COLO829 (cell line): Measurements from ENCODE around the gene EMX1.
A peak's percentile ranks its signal among the peaks of the same experiment; 100 is the strongest.

Experiments used
- DNase-seq: peaks from one replicate; pipeline ENCODE4 v3.0.0; 2012; ENCODE audit warnings: low spot score

Gene EMX1

DNA sequence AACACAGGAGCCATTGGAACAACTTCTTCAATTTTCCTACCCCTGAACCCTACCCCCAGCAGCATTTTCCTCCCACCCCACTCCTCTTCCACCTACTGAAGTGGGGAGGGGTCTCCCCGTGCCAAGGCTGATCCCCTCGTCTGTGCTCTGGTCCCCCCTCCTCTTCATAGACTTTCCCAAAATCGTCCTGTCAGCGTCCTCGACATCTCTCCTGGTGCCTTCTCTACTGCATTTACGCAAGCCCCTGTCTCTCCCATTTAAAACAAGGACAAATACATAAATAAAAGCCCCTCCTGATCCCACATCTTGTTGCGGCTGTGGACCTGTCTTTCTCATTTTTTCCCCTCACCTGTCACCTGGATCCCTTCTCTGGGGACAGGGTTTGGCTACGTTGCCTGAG, 42.2 kb downstream of the EMX1 start:
- no peak for DNase-seq

DNA sequence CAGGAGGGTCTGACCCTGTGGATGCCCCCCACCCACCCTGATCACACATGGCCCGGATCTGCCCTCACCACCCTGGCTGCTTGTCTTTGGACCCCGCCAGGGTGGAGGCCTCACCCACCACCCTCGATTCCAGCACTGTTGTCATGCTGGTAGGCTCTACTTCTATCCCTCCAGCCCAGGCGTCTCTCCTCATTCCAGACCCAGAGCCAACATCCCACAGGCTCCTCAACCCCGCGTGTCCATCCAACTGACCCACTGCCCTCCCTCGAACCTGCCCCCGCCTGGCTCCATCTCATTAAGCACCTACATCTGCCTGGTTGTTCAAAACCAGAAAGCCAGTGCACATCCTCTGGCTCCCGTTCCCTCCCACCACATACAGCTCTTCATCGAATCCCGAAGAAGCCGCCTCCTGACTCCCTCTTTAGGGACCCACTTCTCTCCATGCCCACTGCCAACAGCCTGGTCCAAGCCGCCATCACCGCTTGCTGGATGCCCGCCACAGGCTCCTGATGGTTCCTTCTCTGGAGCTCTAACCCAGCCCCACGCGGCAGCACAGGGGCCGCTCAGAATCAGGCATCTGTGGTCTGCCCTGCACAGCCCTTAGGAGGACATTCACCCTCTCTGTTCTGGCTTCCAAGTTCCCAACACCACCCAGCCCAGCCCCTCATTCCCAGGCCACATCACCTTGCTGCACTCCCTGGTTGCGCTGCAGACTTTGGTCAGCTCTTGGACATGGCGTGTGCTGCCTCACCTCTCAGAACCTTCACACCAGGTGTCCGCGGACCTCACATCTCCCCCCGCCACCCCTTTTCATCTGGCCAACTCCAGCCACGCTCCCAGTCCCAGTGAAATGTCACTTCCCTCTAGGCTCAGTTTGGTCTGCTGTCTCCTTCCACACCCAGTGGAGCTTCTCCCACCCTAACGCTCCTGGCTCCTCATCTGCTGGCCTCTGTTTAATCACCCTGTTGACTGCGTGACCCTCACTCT, 43.0 kb downstream of the EMX1 start:
- DNase-seq: no peak

GRCh38 chr2:72961036-72961720, 43.9 kb downstream of the EMX1 start:
- DNase-seq: no peak

- DNase-seq: no peak
Observed at GRCh38 chr2:72961853-72962468, 44.6 kb downstream of the EMX1 start.

DNA sequence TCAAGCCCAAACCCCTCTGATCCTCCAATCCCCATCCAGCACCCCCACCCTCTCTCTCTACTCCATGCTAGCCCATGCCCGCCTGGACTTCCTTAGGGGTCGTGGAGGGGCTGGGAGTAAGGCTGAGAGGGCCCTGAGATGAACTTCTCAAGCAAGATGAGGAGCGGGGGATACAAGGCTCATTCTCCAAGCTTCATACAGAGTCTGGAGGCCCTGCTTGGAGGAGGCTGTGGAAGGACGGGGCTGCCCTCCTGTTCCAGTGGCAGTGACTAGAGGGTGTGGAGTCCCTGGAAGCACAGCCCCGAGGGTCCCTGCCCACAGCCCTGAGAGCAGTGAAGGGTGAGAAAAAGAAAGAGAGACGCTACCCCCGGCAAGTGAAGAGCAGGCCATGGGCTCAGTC, 45.6 kb downstream of the EMX1 start:
- DNase-seq: no peak

- no peak for DNase-seq
Observed at GRCh38 chr2:72963423-72964145, 46.3 kb downstream of the EMX1 start.

GRCh38 chr2:72964146-72964525, 46.8 kb downstream of the EMX1 start:
- DNase-seq: no peak

- no peak for DNase-seq
Observed at GRCh38 chr2:72965016-72965415, 47.7 kb downstream of the EMX1 start.

DNA sequence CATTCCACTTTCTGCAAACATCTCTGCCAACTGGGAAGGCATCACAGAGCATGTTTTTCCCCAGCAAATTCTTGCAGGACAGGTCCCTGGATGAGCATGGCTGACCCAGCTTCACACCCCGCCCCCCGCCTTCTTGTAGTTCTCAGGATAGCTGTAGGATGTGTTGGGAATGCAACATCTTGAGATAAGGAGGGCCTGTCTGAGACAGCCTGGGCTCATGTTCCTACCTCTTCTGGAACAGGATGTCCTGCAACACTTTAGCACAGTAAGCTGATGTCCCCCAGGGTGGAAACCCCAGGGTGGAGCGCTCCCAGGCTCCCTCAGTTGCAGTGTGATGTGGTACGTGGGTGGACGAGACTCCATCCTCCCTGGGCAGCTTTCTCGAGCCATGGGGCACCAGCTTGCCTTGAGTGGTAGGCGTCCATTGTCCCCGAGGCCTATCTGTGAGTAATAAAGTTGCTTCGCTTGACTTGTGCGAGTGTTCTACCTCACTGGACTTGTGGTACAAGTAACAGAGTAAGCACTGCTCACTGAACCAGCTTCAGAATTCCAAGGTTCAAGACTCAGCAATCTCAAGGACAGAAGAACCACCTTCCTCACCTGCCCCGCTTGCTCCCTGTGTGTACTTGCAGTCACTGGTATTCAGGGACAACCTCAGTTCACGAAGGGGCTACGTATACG, 48.6 kb downstream of the EMX1 start:
- no peak for DNase-seq

- no peak for DNase-seq
Observed at GRCh38 chr2:72968286-72968685, 51.0 kb downstream of the EMX1 start.

- DNase-seq: no peak
Observed at GRCh38 chr2:72969706-72970105, 52.4 kb downstream of the EMX1 start.

- DNase-seq: no peak
Observed at GRCh38 chr2:72971036-72971435, 53.7 kb downstream of the EMX1 start.

- DNase-seq: no peak
Observed at GRCh38 chr2:72972352-72973136, 55.2 kb downstream of the EMX1 start.

DNA sequence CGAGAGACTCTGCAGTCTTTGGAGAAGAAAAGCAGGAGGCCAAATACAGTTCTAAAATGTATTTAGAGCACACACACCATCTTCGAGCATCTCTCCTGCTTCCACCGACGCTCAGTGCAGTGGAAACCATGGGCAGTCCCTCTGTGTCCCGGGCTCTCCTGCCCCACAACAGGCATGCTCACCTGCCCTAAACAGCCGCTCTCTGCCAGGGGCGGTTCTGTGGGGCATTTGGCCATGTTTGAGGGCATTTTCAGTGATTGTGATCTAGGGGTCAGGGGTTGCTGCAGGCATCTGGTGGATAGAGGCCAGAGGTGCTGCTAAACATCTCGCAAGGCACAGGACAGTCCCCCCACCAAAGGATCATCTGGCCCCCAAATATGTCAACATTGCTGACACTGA, 55.8 kb downstream of the EMX1 start:
- no peak for DNase-seq

- DNase-seq: peak; percentile 74
Observed at GRCh38 chr2:72973566-72974435, 56.5 kb downstream of the EMX1 start.

DNA sequence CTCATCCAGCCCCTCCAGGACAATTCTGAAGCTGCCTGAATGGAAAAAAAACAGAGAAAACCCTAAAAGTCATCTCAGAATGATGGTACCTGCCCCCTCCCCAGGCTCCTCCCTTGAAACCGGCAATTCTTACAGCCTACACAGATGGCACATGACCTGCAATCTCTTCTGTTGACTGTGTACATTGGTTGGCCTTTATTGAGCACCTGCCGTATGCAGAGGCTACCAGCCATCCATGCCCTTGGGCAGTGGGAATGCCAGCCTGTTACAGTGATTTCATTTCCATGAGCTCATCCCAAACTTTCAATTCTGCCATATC, 57.1 kb downstream of the EMX1 start:
- DNase-seq: no peak

GRCh38 chr2:72975017-72975416, 57.7 kb downstream of the EMX1 start:
- DNase-seq: no peak

- no peak for DNase-seq
Observed at GRCh38 chr2:72979896-72980295, 62.6 kb downstream of the EMX1 start.

DNA sequence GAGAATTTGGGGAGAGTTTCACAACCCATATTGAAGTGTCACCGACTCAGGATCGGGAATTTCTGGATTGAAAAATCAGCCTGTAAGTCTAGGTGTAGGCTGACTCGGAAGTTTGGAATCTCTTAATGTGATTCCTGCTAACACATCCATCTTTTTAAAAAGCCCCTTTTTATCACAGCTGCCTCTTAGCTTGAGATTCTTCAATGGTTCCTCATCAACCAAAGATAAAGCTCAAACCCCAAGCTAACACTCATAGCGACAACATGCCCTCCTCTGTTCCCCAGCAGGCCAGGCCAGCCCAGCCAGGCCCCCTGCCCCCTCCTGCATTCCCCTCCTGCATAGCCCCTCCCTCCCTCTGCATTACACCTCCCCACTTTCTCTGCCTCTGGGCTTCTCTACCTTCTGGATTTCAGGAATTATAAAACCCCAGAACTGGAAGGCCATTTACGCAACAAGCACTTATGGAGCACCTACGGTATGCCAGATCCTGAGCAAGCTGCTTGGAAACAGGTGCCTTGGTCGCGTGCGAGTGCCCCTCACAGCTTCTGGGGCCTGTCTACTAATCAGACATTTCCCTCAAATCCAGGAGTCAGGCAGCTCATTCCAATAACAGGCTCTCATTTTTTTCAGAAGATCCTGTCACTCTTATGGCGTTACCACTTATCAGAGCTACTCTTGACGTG, 63.4 kb downstream of the EMX1 start:
- DNase-seq: no peak
